ENCODE data around the gene PRKCI. TPM values are rescaled to one million over a fixed set of nuclear protein-coding genes. Genes with fewer than 3 reads are reported as not detected.
"Not testable (repeated sequence)": the region's sequence is repeated elsewhere in the genome, so short reads cannot be mapped to it uniquely, and the experiment has no call there.

Gene PRKCI
- polyA plus RNA-seq, 1 donor: 30.1 TPM

DNA sequence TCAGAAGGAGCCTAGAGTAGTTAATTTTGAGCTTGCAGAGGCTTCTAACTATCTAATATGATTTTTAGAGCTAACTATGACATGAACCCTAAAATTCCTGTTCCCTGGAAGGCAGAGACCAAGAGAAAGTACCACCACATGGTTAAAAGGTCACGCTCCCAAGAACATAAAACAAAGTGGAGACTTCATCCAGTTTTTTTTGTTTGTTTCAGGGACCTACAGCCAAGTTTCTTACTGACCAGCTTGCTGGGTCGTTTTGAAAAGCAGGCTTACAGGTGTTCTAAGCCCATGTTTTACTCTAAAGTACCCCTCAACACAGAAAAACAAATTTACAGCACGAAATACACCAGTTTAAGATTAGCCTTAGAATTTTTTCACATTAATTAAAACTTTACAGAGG, 95.7 kb downstream of the PRKCI start:
- H3K4me1 ChIP-seq (ENCODE audit: control insufficient read depth, insufficient read depth, low read length): peaks cover 3% of the 10 kb centered on the region
- DNase-seq: no peak
- no peaks in the 10 kb centered on the region for H3K36me3 ChIP-seq (ENCODE audit: control insufficient read depth, insufficient read depth, low read length)
- no peaks in the 10 kb centered on the region for H3K9me3 ChIP-seq (ENCODE audit: control insufficient read depth, low read depth, low read length)
- no peaks in the 10 kb centered on the region for H3K27me3 ChIP-seq (ENCODE audit: control insufficient read depth, insufficient read depth, low read length)
- 100% methylated on average over 1 of the region's 3 CpGs for WGBS (ENCODE audit: insufficient coverage, low lambda C conversion rate)
- no peak overlapping the region for H3K27ac ChIP-seq (ENCODE audit: low read length)
- no peak overlapping the region for H3K4me3 ChIP-seq (ENCODE audit: low read length)

- Histone ChIP-seq H3K27ac (ENCODE audit: low read length) (no peak overlapping the region), H3K4me3 (ENCODE audit: low read length) (no peak overlapping the region), H3K36me3 (ENCODE audit: control insufficient read depth, insufficient read depth, low read length) (no peaks in the 10 kb centered on the region), H3K9me3 (ENCODE audit: control insufficient read depth, low read depth, low read length) (no peaks in the 10 kb centered on the region), H3K4me1 (ENCODE audit: control insufficient read depth, insufficient read depth, low read length) (peaks cover 3% of the 10 kb centered on the region), H3K27me3 (ENCODE audit: control insufficient read depth, insufficient read depth, low read length) (no peaks in the 10 kb centered on the region)
- DNase-seq: peak in 1 of 2 donors; percentile 33
- WGBS (ENCODE audit: insufficient coverage, low lambda C conversion rate): 53% methylated on average over 3 of the region's 7 CpGs
These were observed 98.4 kb downstream of the PRKCI start for GRCh38 chr3:170320461-170321121.

GRCh38 chr3:170321321-170322034, 99.3 kb downstream of the PRKCI start:
- Histone ChIP-seq H3K4me3 (ENCODE audit: low read length) (no peak overlapping the region), H3K27me3 (ENCODE audit: control insufficient read depth, insufficient read depth, low read length) (no peaks in the 10 kb centered on the region), H3K9me3 (ENCODE audit: control insufficient read depth, low read depth, low read length) (no peaks in the 10 kb centered on the region), H3K27ac (ENCODE audit: low read length) (no peak overlapping the region), H3K4me1 (ENCODE audit: control insufficient read depth, insufficient read depth, low read length) (peaks cover 3% of the 10 kb centered on the region), H3K36me3 (ENCODE audit: control insufficient read depth, insufficient read depth, low read length) (no peaks in the 10 kb centered on the region)
- no peak for DNase-seq
- WGBS (ENCODE audit: insufficient coverage, low lambda C conversion rate): 100% methylated on average over 3 of the region's 11 CpGs

DNA sequence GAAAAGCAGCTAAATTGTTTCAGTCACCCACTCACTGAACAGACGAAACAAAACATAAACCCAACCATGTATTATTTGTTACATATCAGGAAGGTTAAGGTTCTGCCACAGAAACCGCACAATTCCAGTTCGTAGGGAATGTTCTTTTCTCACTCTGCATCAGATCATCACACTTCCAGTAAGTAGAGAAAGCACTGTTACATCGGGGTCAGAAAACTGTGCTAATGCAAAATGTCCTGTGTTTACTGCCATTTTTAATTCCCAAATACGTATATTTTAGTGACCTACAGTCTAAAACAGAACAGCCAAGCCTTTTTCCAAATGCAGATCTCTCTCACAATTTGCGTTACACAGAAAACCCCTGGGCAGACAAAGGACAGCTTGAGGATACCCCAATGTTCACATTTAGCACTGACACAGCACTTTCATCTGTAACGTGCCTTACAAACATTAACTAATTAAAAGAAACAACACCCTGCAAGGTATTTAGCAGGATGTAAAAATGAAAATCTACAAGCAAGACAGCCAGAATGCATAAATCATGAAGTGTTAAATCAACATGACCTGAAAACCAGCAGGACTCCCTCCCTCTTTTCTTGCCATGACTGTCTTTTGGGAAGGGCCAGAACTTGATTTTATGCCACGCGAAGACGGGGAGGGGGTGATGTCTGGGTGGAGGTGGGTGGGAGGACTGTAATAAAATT, 100.5 kb downstream of the PRKCI start:
- Histone ChIP-seq H3K4me1 (ENCODE audit: control insufficient read depth, insufficient read depth, low read length) (peaks cover 3% of the 10 kb centered on the region), H3K9me3 (ENCODE audit: control insufficient read depth, low read depth, low read length) (peaks cover 7% of the 10 kb centered on the region), H3K27me3 (ENCODE audit: control insufficient read depth, insufficient read depth, low read length) (no peaks in the 10 kb centered on the region), H3K27ac (ENCODE audit: low read length) (no peak overlapping the region), H3K4me3 (ENCODE audit: low read length) (no peak overlapping the region), H3K36me3 (ENCODE audit: control insufficient read depth, insufficient read depth, low read length) (no peaks in the 10 kb centered on the region)
- no peak for DNase-seq
- WGBS (ENCODE audit: insufficient coverage, low lambda C conversion rate): 80% methylated on average over 1 of the region's 10 CpGs

- peaks cover 3% of the 10 kb centered on the region for H3K4me1 ChIP-seq (ENCODE audit: control insufficient read depth, insufficient read depth, low read length)
- no peaks in the 10 kb centered on the region for H3K27me3 ChIP-seq (ENCODE audit: control insufficient read depth, insufficient read depth, low read length)
- WGBS (ENCODE audit: insufficient coverage, low lambda C conversion rate): 89% methylated on average over 1 of the region's 6 CpGs
- DNase-seq: no peak
- no peak overlapping the region for H3K4me3 ChIP-seq (ENCODE audit: low read length)
- no peak overlapping the region for H3K27ac ChIP-seq (ENCODE audit: low read length)
- no peaks in the 10 kb centered on the region for H3K36me3 ChIP-seq (ENCODE audit: control insufficient read depth, insufficient read depth, low read length)
- peaks cover 8% of the 10 kb centered on the region for H3K9me3 ChIP-seq (ENCODE audit: control insufficient read depth, low read depth, low read length)
These were observed 101.1 kb downstream of the PRKCI start for GRCh38 chr3:170323331-170323730.

GRCh38 chr3:170324962-170325361, 102.7 kb downstream of the PRKCI start:
- H3K36me3 ChIP-seq (ENCODE audit: control insufficient read depth, insufficient read depth, low read length): no peaks in the 10 kb centered on the region
- no peak overlapping the region for H3K27ac ChIP-seq (ENCODE audit: low read length)
- no peak for DNase-seq
- peaks cover 8% of the 10 kb centered on the region for H3K9me3 ChIP-seq (ENCODE audit: control insufficient read depth, low read depth, low read length)
- H3K27me3 ChIP-seq (ENCODE audit: control insufficient read depth, insufficient read depth, low read length): no peaks in the 10 kb centered on the region
- H3K4me3 ChIP-seq (ENCODE audit: low read length): no peak overlapping the region
- H3K4me1 ChIP-seq (ENCODE audit: control insufficient read depth, insufficient read depth, low read length): peaks cover 6% of the 10 kb centered on the region
- WGBS (ENCODE audit: insufficient coverage, low lambda C conversion rate): no CpG with 5 or more reads among the region's 3 CpGs

- WGBS (ENCODE audit: insufficient coverage, low lambda C conversion rate): no CpG with 5 or more reads among the region's 24 CpGs
- Histone ChIP-seq H3K27ac (ENCODE audit: low read length) (no peak overlapping the region), H3K4me1 (ENCODE audit: control insufficient read depth, insufficient read depth, low read length) (peaks cover 14% of the 10 kb centered on the region), H3K36me3 (ENCODE audit: control insufficient read depth, insufficient read depth, low read length) (no peaks in the 10 kb centered on the region), H3K27me3 (ENCODE audit: control insufficient read depth, insufficient read depth, low read length) (no peaks in the 10 kb centered on the region), H3K9me3 (ENCODE audit: control insufficient read depth, low read depth, low read length) (peaks cover 8% of the 10 kb centered on the region), H3K4me3 (ENCODE audit: low read length) (no peak overlapping the region)
- no peak for DNase-seq
These were observed 105.0 kb downstream of the PRKCI start for GRCh38 chr3:170327040-170327808.

GRCh38 chr3:170327868-170328548, 105.8 kb downstream of the PRKCI start:
- H3K36me3 ChIP-seq (ENCODE audit: control insufficient read depth, insufficient read depth, low read length); H3K9me3 ChIP-seq (ENCODE audit: control insufficient read depth, low read depth, low read length); H3K4me3 ChIP-seq (ENCODE audit: low read length); DNase-seq; H3K27ac ChIP-seq (ENCODE audit: low read length); H3K27me3 ChIP-seq (ENCODE audit: control insufficient read depth, insufficient read depth, low read length): not testable (repeated sequence)
- WGBS (ENCODE audit: insufficient coverage, low lambda C conversion rate): no CpG with 5 or more reads among the region's 7 CpGs
- peaks cover 14% of the 10 kb centered on the region for H3K4me1 ChIP-seq (ENCODE audit: control insufficient read depth, insufficient read depth, low read length)

DNA sequence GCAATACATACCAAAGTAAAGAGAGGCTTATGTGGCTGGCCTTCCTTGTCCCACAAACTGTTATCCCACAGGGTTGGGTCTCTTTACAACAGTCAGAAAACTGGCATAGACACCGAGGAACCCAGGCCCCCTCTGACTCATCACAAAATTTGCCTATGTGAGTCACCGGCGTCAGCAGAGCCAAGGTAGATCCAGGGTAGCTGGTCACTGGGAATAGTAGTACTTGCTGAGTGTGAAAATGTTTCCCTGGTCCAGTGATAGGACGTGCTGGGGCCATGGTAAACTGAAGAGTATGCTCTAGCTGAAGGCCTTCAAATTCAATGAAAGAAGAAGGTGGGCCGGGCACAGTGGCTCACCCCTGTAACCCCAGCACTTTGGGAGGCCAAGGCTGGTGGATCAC, 108.1 kb downstream of the PRKCI start:
- WGBS (ENCODE audit: insufficient coverage, low lambda C conversion rate): no CpG with 5 or more reads among the region's 5 CpGs
- Histone ChIP-seq H3K4me1 (ENCODE audit: control insufficient read depth, insufficient read depth, low read length) (peaks cover 17% of the 10 kb centered on the region), H3K27me3 (ENCODE audit: control insufficient read depth, insufficient read depth, low read length) (no peaks in the 10 kb centered on the region), H3K9me3 (ENCODE audit: control insufficient read depth, low read depth, low read length) (peaks cover 8% of the 10 kb centered on the region), H3K4me3 (ENCODE audit: low read length) (no peak overlapping the region), H3K36me3 (ENCODE audit: control insufficient read depth, insufficient read depth, low read length) (no peaks in the 10 kb centered on the region), H3K27ac (ENCODE audit: low read length) (peak overlapping the region; percentile 97)
- DNase-seq: peak; percentile 15 to 57

Data from large intestine (tissue), 3 donors.